ENCODE data around the gene SYNDIG1. TPM values are rescaled to one million over a fixed set of nuclear protein-coding genes. Genes with fewer than 3 reads are reported as not detected.

Gene SYNDIG1
- total RNA-seq, 1 donor from 2014 or later, result not detected

- DNase-seq (ENCODE audit: low spot score), result no peak
- Mint-ChIP-seq H3K36me3 (ENCODE audit: low read depth) (no peaks in the 10 kb centered on the region), H3K4me3 (no peak overlapping the region), H3K9me3 (no peaks in the 10 kb centered on the region), H3K27ac (no peak overlapping the region), H3K27me3 (ENCODE audit: insufficient read depth) (peaks cover 52% of the 10 kb centered on the region), H3K4me1 (ENCODE audit: low read depth) (no peaks in the 10 kb centered on the region)
- intact Hi-C loops (cut with micrococcal nuclease), result no loop called here
Measured at GRCh38 chr20:24468401-24469115, 871 bp upstream of the SYNDIG1 start.

GRCh38 chr20:24469894-24470745, 691 bp downstream of the SYNDIG1 start:
- H3K27me3 Mint-ChIP-seq (ENCODE audit: insufficient read depth), result peaks cover 51% of the 10 kb centered on the region
- intact Hi-C loops (cut with micrococcal nuclease), result loop anchor here (5.0 kb wide), 1 partner anchor 612 kb away; the partner anchor contains the start of gene VSX1
- no peaks in the 10 kb centered on the region for H3K9me3 Mint-ChIP-seq
- no peaks in the 10 kb centered on the region for H3K36me3 Mint-ChIP-seq (ENCODE audit: low read depth)
- no peak for DNase-seq (ENCODE audit: low spot score)
- no peak overlapping the region for H3K4me3 Mint-ChIP-seq
- H3K4me1 Mint-ChIP-seq (ENCODE audit: low read depth), result no peaks in the 10 kb centered on the region
- no peak overlapping the region for H3K27ac Mint-ChIP-seq

GRCh38 chr20:24470746-24471582, 1.5 kb downstream of the SYNDIG1 start:
- Mint-ChIP-seq H3K27ac (no peak overlapping the region), H3K4me3 (no peak overlapping the region), H3K4me1 (ENCODE audit: low read depth) (no peaks in the 10 kb centered on the region), H3K27me3 (ENCODE audit: insufficient read depth) (peaks cover 48% of the 10 kb centered on the region), H3K9me3 (no peaks in the 10 kb centered on the region), H3K36me3 (ENCODE audit: low read depth) (no peaks in the 10 kb centered on the region)
- no peak for DNase-seq (ENCODE audit: low spot score)
- intact Hi-C loops (cut with micrococcal nuclease), result loop anchor here (5.0 kb wide), 1 partner anchor 611 kb away; the partner anchor contains the start of gene VSX1

- no peak overlapping the region for H3K4me3 Mint-ChIP-seq
- no peak overlapping the region for H3K27ac Mint-ChIP-seq
- intact Hi-C loops (cut with micrococcal nuclease), result loop anchor here (5.0 kb wide), 1 partner anchor 610 kb away; the partner anchor contains the start of gene VSX1
- H3K36me3 Mint-ChIP-seq (ENCODE audit: low read depth), result no peaks in the 10 kb centered on the region
- H3K4me1 Mint-ChIP-seq (ENCODE audit: low read depth), result no peaks in the 10 kb centered on the region
- DNase-seq (ENCODE audit: low spot score), result no peak
- H3K27me3 Mint-ChIP-seq (ENCODE audit: insufficient read depth), result peaks cover 44% of the 10 kb centered on the region
- no peaks in the 10 kb centered on the region for H3K9me3 Mint-ChIP-seq
Measured at GRCh38 chr20:24472426-24472825, 3.0 kb downstream of the SYNDIG1 start.

- no peaks in the 10 kb centered on the region for H3K36me3 Mint-ChIP-seq (ENCODE audit: low read depth)
- no peak overlapping the region for H3K27ac Mint-ChIP-seq
- H3K4me1 Mint-ChIP-seq (ENCODE audit: low read depth), result no peaks in the 10 kb centered on the region
- peaks cover 33% of the 10 kb centered on the region for H3K27me3 Mint-ChIP-seq (ENCODE audit: insufficient read depth)
- no peaks in the 10 kb centered on the region for H3K9me3 Mint-ChIP-seq
- no peak for DNase-seq (ENCODE audit: low spot score)
- intact Hi-C loops (cut with micrococcal nuclease), result loop anchor here (2.0 to 5.0 kb wide), 2 partner anchors 75 to 609 kb away; partner anchors contain the start of gene VSX1
- no peak overlapping the region for H3K4me3 Mint-ChIP-seq
Measured at GRCh38 chr20:24473435-24474223, 4.2 kb downstream of the SYNDIG1 start.

GRCh38 chr20:24477831-24478547, 8.6 kb downstream of the SYNDIG1 start:
- peaks cover 4% of the 10 kb centered on the region for H3K27me3 Mint-ChIP-seq (ENCODE audit: insufficient read depth)
- no peak overlapping the region for H3K27ac Mint-ChIP-seq
- no peaks in the 10 kb centered on the region for H3K9me3 Mint-ChIP-seq
- no peaks in the 10 kb centered on the region for H3K36me3 Mint-ChIP-seq (ENCODE audit: low read depth)
- DNase-seq (ENCODE audit: low spot score), result no peak
- intact Hi-C loops (cut with micrococcal nuclease), result no loop called here
- no peaks in the 10 kb centered on the region for H3K4me1 Mint-ChIP-seq (ENCODE audit: low read depth)
- no peak overlapping the region for H3K4me3 Mint-ChIP-seq

GRCh38 chr20:24478584-24478983, 9.2 kb downstream of the SYNDIG1 start:
- H3K27me3 Mint-ChIP-seq (ENCODE audit: insufficient read depth), result peaks cover 2% of the 10 kb centered on the region
- intact Hi-C loops (cut with micrococcal nuclease), result no loop called here
- DNase-seq (ENCODE audit: low spot score), result no peak
- no peaks in the 10 kb centered on the region for H3K4me1 Mint-ChIP-seq (ENCODE audit: low read depth)
- no peak overlapping the region for H3K27ac Mint-ChIP-seq
- H3K36me3 Mint-ChIP-seq (ENCODE audit: low read depth), result no peaks in the 10 kb centered on the region
- H3K4me3 Mint-ChIP-seq, result no peak overlapping the region
- H3K9me3 Mint-ChIP-seq, result no peaks in the 10 kb centered on the region

GRCh38 chr20:24479106-24479505, 9.7 kb downstream of the SYNDIG1 start:
- no peak overlapping the region for H3K27ac Mint-ChIP-seq

GRCh38 chr20:24479595-24479994, 10.2 kb downstream of the SYNDIG1 start:
- no peak overlapping the region for H3K4me3 Mint-ChIP-seq
- intact Hi-C loops (cut with micrococcal nuclease), result no loop called here
- H3K4me1 Mint-ChIP-seq (ENCODE audit: low read depth), result no peaks in the 10 kb centered on the region
- no peak overlapping the region for H3K27ac Mint-ChIP-seq
- H3K9me3 Mint-ChIP-seq, result no peaks in the 10 kb centered on the region
- H3K36me3 Mint-ChIP-seq (ENCODE audit: low read depth), result no peaks in the 10 kb centered on the region
- no peak for DNase-seq (ENCODE audit: low spot score)
- H3K27me3 Mint-ChIP-seq (ENCODE audit: insufficient read depth), result peaks cover 2% of the 10 kb centered on the region

More at GRCh38 chr20:24479106-24479505, 9.7 kb downstream of the SYNDIG1 start:
- intact Hi-C loops (cut with micrococcal nuclease), result no loop called here
- H3K4me3 Mint-ChIP-seq, result no peak overlapping the region
- H3K27me3 Mint-ChIP-seq (ENCODE audit: insufficient read depth), result peaks cover 2% of the 10 kb centered on the region
- no peaks in the 10 kb centered on the region for H3K9me3 Mint-ChIP-seq
- no peaks in the 10 kb centered on the region for H3K4me1 Mint-ChIP-seq (ENCODE audit: low read depth)
- H3K36me3 Mint-ChIP-seq (ENCODE audit: low read depth), result no peaks in the 10 kb centered on the region
- no peak for DNase-seq (ENCODE audit: low spot score)

GRCh38 chr20:24480509-24480908, 11.1 kb downstream of the SYNDIG1 start:
- Mint-ChIP-seq H3K4me3 (no peak overlapping the region), H3K36me3 (ENCODE audit: low read depth) (no peaks in the 10 kb centered on the region), H3K4me1 (ENCODE audit: low read depth) (no peaks in the 10 kb centered on the region), H3K9me3 (no peaks in the 10 kb centered on the region), H3K27me3 (ENCODE audit: insufficient read depth) (no peaks in the 10 kb centered on the region), H3K27ac (no peak overlapping the region)
- intact Hi-C loops (cut with micrococcal nuclease), result no loop called here
- no peak for DNase-seq (ENCODE audit: low spot score)

- no peaks in the 10 kb centered on the region for H3K27me3 Mint-ChIP-seq (ENCODE audit: insufficient read depth)
- H3K4me1 Mint-ChIP-seq (ENCODE audit: low read depth), result no peaks in the 10 kb centered on the region
- intact Hi-C loops (cut with micrococcal nuclease), result no loop called here
- H3K36me3 Mint-ChIP-seq (ENCODE audit: low read depth), result no peaks in the 10 kb centered on the region
- DNase-seq (ENCODE audit: low spot score), result no peak
- no peak overlapping the region for H3K4me3 Mint-ChIP-seq
- H3K27ac Mint-ChIP-seq, result no peak overlapping the region
- H3K9me3 Mint-ChIP-seq, result no peaks in the 10 kb centered on the region
Measured at GRCh38 chr20:24481173-24481572, 11.7 kb downstream of the SYNDIG1 start.

All from activated T-helper 1 cell treated with anti-CD3 and anti-CD28 coated beads, Interleukin-12 subunit alpha, Interleukin-12 subunit beta, Interleukin-2, Interleukin-4 antibody, amounts not matched to agents 30 ng/mL and 10 ng/mL and 1 ng/mL, durations not matched to agents 14 hours and 24 hours and 36 hours (primary cell).